NCI-H1930 (cell line): ENCODE data around the gene FCGR3A.
"Not testable (repeated sequence)": the region's sequence is repeated elsewhere in the genome, so short reads cannot be mapped to it uniquely, and the experiment has no call there.

Experiments used
- DNase-seq, 2 experiments: peaks; one replicate each; lab custom pipeline; 2025; lab: John Stamatoyannopoulos, UW

The FCGR3A gene

DNA sequence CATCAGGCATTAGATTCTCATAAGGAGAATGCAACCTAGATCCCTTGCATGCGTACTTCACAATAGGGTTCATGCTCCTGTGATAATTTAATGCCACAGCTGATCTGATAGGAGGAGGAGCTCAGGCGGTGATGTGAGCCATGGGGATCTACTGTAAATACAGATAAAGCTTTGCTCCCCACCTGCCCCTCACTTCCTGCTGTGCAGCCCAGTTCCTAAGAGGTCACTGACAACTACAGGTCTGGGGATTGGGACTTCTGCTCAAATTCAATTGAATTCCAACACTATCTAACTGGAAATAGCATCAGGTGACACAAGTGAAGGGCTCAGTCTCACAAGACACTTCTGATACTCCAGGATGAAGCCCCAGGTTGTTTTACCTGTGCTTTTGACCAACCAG, 7.4 kb upstream of the FCGR3A start:
- DNase-seq: not testable (repeated sequence)

DNA sequence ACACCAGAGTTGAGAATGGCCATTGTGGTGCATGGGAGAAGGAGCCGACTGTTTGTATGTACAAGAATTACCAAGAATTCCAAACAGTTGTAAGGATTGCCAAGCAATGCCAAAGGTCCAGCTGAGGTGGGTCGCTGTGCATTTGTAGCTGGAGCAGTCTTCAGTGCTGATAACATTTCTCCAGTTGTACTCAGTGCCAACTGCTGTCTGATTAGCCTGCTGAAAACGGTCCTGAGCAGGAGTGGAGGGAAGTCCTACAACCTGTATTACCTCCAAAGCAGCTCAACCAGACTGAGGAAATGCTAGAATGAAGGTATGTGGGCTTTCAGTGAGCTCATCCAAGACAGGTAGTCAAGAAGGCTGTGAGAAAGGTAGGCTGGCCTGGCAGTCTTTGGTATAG, 6.5 kb upstream of the FCGR3A start:
- DNase-seq: not testable (repeated sequence)

DNA sequence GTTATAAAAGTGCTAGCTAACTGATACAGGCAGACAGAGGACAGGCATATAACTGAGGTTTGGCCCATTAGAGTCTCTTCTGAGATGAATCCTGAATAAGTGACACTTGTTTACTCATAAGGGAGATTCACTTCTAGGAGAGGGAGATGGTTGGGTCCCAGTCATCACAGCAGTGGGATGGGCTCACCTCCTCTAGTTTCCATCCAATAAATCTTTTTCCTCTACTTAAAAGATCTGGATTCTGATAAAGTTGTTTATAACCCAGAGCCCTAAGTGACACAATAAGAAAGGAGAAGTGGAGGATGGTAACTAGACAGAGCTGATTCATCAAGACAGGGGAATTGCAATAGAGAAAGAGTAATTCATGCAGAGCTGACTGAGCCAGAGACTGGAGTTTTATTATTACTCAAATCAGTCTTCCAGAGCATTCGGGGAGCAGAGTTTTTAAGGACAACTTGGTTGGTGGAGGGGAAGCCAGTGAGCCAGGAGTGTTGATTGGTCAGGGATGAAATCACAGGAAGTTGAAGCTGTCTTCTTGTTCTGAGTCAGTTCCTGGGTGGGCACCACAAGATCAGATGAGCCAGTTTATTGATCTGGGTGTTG, 5.3 kb upstream of the FCGR3A start:
- DNase-seq: not testable (repeated sequence)

DNA sequence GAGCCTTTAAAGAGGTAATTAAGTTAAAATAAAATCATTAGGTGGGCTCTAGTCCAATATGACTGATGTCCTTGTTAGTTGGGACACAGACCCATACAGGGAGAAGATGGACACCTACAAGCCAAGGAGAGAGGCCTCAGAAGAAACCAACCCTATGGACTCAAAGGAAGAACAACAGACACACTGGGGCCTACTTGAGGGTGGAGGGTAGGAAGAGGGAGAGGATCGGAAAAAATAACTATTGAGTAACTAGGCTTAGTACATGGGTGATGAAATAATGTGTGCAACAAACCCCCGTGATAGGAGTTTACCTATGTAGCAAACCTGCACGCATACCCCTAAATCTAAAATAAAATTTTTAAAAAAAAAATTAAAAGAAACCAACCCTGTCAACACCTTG, 4.7 kb upstream of the FCGR3A start:
- DNase-seq: not testable (repeated sequence)

DNA sequence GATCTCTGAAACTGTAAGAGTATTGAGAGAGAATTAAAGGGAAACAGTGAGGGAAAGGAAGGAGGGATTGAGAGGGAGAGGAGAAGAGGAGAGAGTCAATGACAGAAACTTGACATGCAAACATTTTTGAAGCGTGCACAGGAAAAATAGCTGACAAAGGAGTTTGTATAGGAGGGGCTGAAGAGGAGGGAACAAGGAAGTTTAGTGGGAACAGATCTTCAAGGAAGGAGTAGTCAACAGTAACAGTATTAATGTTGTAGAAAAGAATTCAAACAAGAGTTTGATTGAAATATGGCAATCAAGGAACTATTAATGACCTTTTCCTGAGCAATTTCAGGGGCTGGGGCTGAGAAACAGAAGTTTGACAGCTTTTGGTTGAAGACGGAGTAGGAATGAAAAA, 4.0 kb upstream of the FCGR3A start:
- not testable (repeated sequence) for DNase-seq

DNA sequence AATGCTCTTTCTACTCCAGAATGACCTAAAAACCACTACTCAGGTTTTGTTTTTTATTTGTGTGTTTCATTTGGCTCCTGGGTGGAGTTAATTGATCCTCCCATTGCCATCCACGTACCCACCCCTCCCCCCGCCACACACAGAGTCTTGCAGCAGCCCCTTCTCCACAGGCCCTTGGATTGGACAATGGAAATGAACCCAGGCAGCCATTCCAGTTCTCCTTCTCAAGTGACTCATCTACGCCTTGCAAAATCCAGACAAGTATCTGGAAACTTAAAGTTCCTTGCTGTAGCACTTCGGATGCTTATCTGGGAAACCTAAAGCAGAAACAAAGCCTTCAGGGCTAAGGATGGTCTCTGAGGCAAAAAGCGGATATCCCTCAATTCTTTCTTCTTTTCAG, 1.3 kb upstream of the FCGR3A start:
- DNase-seq: not testable (repeated sequence)

DNA sequence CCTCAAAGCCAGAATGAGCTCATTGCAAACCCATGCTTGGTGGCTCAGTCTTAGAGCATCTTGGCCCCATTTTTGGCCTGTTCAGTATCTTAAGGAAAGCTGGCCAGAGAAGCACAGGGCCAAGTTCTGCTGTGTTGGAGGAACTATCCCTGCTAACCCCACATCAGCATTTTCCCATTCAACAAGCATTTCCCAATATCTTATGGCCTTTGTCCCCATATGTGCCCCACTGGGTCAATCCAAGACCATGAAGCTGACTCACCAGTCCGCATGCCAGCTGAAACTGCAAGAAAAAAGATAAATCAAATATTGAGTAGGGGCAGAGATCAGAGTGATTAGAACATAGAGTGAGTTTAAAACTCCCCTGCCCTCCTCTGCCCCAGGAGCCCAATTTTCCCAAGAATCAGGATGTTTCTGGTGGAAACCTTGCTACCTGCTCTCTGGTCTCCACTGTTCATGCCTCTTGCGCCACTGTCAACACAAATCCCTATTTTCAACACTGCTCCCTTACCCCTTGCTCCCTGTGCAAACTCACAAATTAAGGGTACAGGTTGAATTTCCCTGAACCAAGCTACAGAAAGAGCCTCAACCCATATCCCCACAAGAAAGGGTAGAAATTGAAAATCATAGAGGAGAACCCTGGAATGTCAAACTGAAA, 740 bp downstream of the FCGR3A start:
- not testable (repeated sequence) for DNase-seq

DNA sequence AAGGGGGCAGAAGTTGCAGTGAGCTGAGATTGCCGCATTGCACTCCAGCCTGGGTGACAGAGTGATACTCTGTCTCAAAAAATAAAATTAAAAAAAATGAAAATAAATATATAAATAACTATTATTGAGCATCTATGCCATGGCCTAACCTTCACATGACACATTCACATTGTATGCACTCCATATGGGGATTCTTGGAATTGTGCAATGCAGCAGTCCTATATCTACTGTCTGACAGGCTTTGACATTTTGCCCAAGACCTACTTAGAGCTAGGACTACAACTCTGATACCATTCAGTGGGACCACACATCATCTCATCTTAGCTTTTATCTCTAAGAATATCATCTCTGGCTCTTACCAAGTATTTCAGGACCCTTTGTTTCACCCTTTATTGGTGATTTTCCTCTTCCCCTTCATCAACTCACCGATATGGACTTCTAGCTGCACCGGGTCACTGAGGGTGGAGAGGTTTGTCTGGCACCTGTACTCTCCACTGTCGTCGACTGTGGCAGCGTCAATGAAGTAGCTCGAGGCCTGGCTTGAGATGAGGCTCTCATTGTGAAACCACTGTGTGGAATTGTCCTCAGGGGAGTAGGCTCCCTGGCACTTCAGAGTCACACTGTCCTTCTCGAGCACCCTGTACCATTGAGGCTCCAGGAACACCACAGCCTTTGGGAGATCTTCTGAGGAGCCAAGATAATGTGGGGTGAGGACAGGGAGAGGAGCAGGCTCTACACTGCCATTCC, 1.4 kb downstream of the FCGR3A start:
- DNase-seq: not testable (repeated sequence)

DNA sequence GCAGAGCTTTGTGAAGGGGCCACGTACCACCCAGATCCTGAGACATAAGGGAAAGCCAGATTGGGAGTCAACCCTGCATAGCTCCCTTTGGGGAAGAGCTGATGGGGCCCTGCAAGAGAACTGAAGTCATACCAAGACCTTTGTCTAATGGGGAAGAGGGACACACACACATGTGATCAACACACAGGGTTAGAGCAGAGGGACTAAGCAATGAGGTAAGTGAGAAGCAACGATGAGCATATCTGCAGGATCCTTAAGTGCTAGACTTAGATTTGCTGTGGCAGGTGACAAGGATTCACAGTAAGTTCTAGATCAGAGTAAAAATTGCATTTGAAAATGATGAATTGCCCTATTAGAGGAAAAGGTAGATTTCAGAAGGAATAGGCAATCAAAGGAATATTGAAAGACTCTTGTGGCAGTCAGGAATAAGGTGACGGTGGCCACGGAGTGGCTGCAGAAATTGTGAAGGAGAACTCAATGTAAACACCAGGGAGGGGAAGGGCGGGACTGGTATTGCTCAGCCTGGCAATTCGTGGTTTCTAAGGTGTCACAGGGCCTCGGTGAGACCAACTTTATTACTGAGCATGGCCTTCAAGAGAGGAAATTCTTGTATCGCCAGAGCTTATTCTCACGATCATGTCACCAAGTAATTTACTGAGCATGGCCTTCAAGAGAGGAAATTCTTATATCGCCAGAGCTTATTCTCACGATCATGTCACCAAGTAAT, 4.5 kb downstream of the FCGR3A start:
- not testable (repeated sequence) for DNase-seq

DNA sequence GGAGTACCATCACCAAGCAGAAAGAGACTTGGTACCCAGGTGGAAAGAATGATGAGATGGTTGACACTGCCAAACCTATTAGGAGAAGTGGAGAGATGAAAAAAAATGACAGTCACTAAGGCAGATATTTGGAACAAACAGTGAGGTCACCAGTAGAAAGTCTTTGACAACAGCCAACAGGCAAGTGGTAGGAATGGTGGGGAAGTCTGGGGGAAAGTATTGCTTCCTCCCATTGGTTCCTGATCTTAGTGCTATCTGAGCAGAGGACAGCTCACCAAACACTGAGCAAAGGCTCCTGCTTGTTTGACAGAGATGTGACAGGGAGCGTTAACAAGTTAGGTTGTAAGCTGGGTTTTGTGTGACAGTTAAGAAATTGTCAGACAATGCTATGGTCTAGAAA, 6.5 kb downstream of the FCGR3A start:
- not testable (repeated sequence) for DNase-seq

DNA sequence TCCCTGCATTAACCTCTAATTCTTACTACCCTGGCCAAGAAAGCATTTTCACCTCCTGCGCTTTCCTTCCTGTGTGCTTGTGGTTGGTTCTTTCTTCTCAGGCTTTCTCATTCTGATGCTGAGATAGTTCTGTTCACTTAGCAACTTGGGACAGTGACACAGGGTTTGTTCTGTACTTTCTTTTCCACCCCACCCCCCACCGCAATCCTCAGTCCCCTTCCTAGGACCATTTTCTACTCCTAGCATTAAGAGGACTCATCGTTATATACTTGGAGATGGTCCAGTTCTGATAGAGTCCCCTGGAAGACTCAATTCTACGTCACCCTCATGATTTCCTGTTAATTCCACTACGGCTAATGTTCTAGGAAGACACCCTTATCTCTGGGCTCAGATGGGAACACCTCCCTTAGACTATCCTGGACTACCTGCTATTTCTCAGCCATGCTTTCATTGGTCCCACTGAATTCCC, 7.5 kb downstream of the FCGR3A start:
- not testable (repeated sequence) for DNase-seq

DNA sequence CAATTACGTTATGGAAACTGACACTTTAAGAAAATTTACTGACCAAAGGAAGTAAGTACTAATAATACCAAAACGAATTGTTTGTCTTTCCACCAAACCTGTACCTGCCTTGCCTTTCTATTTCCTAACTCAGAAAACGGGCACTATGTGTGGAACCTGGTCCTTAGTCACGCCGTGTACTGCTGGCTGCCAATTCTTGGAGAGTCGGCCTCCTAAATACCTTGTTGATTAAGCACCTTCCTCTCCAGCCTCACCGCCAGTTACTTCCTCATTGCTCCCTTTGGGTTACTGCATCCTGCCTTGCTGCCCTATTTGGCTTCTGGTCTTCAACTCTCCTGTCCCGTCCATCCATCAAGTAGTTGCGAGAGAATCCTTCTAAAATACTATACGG, 9.1 kb downstream of the FCGR3A start:
- DNase-seq: not testable (repeated sequence)

DNA sequence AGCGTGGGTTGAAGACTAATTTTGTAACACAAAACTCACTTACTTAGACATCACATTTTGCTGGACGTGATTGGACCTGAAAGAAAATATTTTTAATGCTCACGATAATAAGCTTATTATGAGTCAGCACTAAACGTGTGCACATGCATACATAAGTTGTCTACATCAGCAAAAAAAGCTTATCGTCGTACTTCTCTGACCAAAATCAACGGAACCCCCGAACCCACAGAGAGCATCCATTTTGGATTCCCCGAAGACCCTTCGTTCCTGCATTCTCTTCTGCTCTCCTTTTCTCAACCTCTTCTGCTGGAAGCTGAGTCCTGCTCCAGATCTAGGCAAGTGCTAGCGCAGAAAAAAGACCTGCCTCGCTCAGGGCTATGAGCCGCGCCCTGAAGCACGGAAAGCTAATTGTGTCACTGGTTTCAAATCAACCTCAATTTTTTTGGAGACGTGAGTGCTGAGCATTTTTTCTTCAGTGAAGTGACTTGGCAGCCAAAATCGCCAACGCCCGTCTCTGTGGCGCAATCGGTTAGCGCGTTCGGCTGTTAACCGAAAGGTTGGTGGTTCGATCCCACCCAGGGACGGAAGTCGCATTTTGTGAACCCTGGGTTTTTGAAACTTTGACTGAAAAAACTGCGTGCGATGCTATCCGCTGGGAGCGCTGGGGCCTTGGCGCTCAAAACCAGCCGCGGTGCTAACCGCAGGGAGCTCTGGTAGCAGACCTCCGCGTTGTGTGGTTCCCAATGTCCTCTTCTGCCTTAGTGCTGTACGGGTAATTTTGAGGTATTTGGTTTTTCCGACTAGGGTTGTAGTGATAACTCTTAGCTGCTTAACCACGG, 9.7 kb downstream of the FCGR3A start:
- peak; percentile 23 to 67 for DNase-seq

DNA sequence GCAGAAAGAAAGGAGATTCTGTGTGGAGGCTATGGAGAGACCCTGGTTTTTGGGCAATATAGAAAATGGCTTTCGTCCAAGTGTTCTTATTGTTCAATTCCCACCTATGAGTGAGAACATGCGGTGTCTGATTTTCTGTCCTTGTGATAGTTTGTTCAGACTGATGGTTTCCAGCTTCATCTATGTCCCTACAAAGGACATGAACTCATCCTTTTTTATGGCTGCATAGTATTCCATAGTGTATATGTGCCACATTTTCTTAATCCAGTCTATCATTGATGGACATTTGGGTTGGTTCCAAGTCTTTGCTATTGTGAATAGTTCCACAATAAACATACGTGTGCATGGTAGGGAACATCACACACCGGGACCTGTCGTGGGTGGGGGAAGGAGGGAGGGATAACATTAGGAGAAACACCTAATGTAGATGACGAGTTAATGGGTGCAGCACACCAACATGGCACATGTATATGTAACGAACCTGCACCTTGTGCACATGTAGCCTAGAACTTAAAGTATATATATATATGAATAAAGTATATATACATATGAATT, 10.6 kb downstream of the FCGR3A start:
- DNase-seq: not testable (repeated sequence)

DNA sequence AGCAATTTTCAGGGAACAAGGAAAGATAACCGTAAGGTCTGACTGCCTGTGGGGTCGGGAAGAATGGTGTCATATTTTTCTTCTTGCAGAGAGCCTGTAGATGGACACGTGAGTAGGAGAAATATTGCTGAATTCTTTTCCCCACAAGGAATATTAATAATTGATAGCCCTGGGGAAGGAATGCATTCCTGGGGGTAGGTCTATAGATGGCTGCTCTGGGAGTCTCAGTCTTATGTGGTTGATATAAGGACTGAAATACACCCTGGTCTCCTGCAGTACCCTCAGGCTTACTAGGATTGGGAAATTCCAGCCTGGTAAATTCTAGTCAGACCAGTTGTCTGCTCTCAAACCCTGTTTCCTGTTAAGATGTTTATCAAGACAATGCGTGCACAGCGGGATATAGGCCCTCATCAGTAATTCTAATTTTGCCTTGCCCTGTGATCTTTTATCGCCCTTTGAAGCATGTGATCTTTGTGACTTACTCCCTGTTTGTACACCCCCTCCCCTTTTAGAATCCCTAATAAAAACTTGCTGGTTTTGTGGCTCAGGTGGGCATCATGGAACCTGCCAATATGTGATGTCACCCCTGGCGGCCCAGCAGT, 12.4 kb downstream of the FCGR3A start:
- not testable (repeated sequence) for DNase-seq

DNA sequence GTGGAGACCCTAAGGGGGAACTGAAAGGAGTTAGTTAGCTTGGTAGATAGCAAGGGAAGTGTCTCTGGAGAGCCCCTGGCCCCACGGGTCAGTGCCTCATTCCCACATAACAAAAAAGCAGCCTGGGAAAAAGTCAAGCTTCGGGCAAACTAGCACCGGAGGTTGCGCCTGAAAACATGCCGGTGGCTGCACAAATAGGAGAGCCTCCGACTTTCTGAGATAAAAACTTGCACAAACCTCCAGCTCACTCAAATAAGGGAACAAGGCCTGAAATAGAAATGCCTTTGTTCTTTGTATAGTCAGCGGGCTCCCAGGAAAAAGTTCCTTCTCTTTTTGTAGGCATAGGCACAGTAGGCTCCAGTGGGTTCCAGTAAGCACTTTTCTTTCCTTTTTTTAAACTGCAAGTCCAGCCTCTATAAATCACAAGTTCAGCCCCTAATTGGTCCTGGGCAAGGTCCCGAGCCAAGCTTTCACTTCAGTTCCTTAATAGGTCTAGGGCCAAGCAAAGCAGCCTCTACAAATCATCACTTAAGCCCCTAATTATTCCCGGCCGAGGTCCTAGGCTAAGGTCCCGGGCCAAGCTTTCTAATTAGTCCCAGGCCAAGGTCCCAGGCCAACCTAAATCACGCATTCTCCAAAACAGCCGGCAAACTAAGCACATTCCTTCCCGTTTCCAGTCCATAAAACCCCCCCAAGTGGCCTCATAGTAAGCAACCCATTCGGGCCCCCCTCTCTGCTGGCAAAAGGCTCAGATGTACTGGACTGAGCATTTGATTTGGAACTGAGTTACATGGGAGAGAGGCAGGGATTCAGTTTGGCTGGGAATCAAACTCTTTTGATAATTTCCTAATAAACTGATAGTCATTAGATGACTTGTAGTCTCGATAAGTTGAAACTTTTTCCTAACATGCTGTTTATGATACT, 16.7 kb downstream of the FCGR3A start:
- not testable (repeated sequence) for DNase-seq

DNA sequence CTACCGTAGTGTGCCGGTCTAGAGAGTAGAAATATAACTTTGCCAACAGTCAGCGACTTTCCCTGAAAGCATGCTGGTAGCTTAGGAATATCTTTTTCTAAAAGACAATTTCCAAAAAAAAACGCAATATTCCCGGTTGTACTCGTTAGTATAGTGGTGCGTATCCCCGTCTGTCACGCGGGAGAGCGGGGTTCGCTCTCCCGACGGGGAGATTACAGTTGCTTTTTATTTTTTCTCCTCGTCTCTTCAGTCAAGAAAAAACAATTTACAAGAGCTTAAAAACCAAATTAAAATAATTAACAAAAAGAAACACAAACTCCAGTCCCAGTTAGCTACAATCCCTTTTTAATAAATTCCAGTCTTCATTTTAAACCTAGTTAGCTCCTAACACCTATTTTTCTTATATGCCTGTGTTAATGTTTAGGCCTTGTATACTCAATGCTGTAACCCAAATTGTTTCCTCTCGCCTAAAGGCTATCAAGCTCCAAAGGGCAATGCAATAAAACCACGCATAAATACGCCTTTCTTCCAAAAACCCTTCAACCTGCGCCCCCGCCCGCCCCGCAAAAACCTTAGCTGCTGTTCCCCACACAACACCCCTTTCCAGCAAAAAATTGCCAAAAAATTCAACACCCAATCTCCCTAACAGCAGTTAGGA, 17.5 kb downstream of the FCGR3A start:
- DNase-seq: no peak

DNA sequence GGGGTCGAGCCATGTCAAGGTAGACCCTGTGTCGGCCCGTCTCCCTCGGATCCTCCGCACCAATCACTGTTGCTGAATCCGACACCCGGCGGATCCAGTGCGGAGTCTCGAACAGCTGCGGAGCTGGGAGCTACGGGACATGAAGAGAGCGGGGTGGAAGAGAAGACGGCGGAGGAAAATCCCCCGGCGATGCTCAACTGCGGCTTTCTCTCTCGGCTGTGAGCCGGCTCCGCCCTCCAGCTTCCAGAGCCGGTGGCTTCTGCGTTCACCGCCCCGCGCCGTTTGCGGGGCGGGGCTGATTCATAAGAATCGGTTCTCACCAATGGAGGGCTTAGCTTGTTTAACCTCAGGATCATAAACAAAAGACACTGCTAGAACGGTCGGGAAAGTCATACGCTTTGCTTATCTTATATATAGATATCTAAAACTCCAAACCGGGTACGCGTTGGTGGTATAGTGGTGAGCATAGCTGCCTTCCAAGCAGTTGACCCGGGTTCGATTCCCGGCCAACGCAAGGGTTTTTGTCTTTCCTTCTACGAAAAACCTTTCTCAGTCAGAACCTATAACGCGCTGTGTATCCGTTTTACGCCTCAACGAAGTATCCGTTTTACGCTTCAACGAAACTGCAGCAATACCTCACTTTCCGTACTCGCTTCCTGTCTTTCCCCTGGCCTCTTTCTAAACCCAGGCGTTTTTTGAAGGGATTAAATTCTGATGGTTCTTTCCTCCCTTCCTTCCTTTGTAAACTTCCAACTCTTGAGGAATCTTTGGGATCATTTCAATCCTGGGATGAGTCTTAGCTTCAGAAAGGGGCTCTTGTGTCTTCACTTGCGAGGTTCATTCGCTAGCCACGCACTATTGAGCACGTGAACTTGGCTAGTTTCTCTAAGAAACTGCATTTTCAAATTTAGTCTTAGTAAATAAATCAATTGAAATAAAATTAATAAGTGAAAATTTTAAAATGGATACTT, 18.7 kb downstream of the FCGR3A start:
- DNase-seq: peak; percentile 68 to 73
